ENCODE data around the gene IPO11. TPM values are rescaled to one million over a fixed set of nuclear protein-coding genes. Genes with fewer than 3 reads are reported as not detected.

IPO11 gene
- total RNA-seq, 1 donor from 2014 or later, result 22.4 TPM

DNA sequence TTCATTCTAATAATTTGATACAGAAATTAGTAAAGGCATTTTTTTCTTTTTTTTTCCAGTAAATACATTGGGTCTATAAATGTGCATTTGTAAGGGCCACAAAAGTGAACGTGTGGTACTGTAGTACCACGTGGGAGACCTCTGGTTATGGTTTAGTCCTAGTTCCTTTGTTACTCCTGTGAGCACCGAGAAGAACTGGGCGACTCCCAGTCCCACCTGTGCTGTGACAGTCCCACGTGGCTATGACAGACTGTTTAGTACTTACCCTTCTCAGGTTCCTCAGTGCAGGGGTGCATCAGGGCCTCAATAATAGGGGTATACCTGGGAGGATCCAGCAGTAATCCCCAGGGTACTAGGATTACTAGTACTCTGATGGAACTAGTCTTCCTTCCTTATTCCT is 215.3 kb downstream of the IPO11 start:
- TF ChIP-seq CTCF (IDR thresholded peaks at IDR 0.05; ENCODE audit: insufficient read depth, low read length, severe bottlenecking), result no peak
- no peak for FAIRE-seq
- Histone ChIP-seq H3K27me3 (ENCODE audit: control insufficient read depth, insufficient read depth, low read length) (no peaks in the 10 kb centered on the region), H3K4me3 (ENCODE audit: low read depth, low read length) (no peak overlapping the region), H3K36me3 (ENCODE audit: control insufficient read depth, insufficient read depth, low read length) (no peaks in the 10 kb centered on the region)
- DNase-seq (ENCODE audit: low read depth), result no peak

GRCh38 chr5:62631909-62632580 is 219.5 kb downstream of the IPO11 start:
- H3K27me3 ChIP-seq (ENCODE audit: control insufficient read depth, insufficient read depth, low read length), result no peaks in the 10 kb centered on the region
- H3K4me3 ChIP-seq (ENCODE audit: low read depth, low read length), result no peak overlapping the region
- DNase-seq (ENCODE audit: low read depth) (no peak), FAIRE-seq (no peak)
- H3K36me3 ChIP-seq (ENCODE audit: control insufficient read depth, insufficient read depth, low read length), result no peaks in the 10 kb centered on the region
- TF ChIP-seq CTCF (IDR thresholded peaks at IDR 0.05; ENCODE audit: insufficient read depth, low read length, severe bottlenecking), result no peak

GRCh38 chr5:62633243-62633642 is 220.7 kb downstream of the IPO11 start:
- DNase-seq (ENCODE audit: low read depth) (no peak), FAIRE-seq (no peak)
- Histone ChIP-seq H3K36me3 (ENCODE audit: control insufficient read depth, insufficient read depth, low read length) (no peaks in the 10 kb centered on the region), H3K27me3 (ENCODE audit: control insufficient read depth, insufficient read depth, low read length) (no peaks in the 10 kb centered on the region), H3K4me3 (ENCODE audit: low read depth, low read length) (no peak overlapping the region)
- TF ChIP-seq CTCF (IDR thresholded peaks at IDR 0.05; ENCODE audit: insufficient read depth, low read length, severe bottlenecking), result no peak

- no peaks in the 10 kb centered on the region for H3K36me3 ChIP-seq (ENCODE audit: control insufficient read depth, insufficient read depth, low read length)
- DNase-seq (ENCODE audit: low read depth), result no peak
- no peak overlapping the region for H3K4me3 ChIP-seq (ENCODE audit: low read depth, low read length)
- H3K27me3 ChIP-seq (ENCODE audit: control insufficient read depth, insufficient read depth, low read length), result no peaks in the 10 kb centered on the region
- FAIRE-seq, result peak; percentile 62
- TF ChIP-seq CTCF (IDR thresholded peaks at IDR 0.05; ENCODE audit: insufficient read depth, low read length, severe bottlenecking), result no peak
Observed at GRCh38 chr5:62640446-62640845, 227.9 kb downstream of the IPO11 start.

DNA sequence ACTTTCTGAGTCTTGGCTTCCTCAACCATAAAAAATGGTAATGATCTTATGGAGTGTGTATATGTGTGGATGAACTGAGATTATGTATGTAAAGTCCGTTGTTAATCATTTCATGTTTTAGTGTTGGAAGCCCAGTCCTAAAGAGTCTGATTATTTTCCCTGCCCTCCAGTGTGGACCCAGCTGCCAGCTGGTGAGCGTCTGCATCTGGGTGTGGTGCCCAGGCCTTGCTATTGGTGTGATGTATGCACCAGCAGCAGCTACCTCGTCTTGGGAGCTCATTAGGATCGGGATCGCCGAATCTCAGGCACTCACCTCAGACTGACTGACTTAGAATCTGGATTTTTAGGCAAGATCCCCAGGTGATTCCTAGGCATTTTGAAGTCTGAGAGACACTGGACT is 229.9 kb downstream of the IPO11 start:
- H3K36me3 ChIP-seq (ENCODE audit: control insufficient read depth, insufficient read depth, low read length), result no peaks in the 10 kb centered on the region
- no peak overlapping the region for H3K4me3 ChIP-seq (ENCODE audit: low read depth, low read length)
- DNase-seq (ENCODE audit: low read depth), result no peak
- no peaks in the 10 kb centered on the region for H3K27me3 ChIP-seq (ENCODE audit: control insufficient read depth, insufficient read depth, low read length)
- TF ChIP-seq CTCF (IDR thresholded peaks at IDR 0.05; ENCODE audit: insufficient read depth, low read length, severe bottlenecking), result no peak
- FAIRE-seq, result no peak

All from bronchial epithelial cell (primary cell).